Measurements from ENCODE around the gene CNOT6L.
A peak's percentile ranks its signal among the peaks of the same experiment; 100 is the strongest.
"Not testable (repeated sequence)": the region's sequence is repeated elsewhere in the genome, so short reads cannot be mapped to it uniquely, and the experiment has no call there.

The CNOT6L gene

GRCh38 chr4:77818602-77819403, at the start of gene CNOT6L:
Gene CNOT6L, minus strand, starts transcription at chr4:77819368. Its CDS starts 60 bp downstream, at chr4:77819308.
- DNase-seq (ENCODE audit: low read depth in 4 of 4, low spot score in 1 of 4) = peak; percentile 54 to 68 (median 56)

- DNase-seq (ENCODE audit: low read depth in 4 of 4, low spot score in 1 of 4) = no peak
Measured at GRCh38 chr4:77865259-77865658, 46.1 kb upstream of the CNOT6L start.

- DNase-seq (ENCODE audit: low read depth in 4 of 4, low spot score in 1 of 4) = not testable (repeated sequence)
Measured at GRCh38 chr4:77863341-77863740, 44.2 kb upstream of the CNOT6L start.

- peak; percentile 60 to 83 (median 72) for DNase-seq (ENCODE audit: low read depth in 4 of 4, low spot score in 1 of 4)
Measured at GRCh38 chr4:77862478-77863216, 43.5 kb upstream of the CNOT6L start, which contains the start of gene MRPL1. Gene MRPL1, plus strand, starts transcription at chr4:77862830. Its CDS starts 19 bp downstream, at chr4:77862849.

GRCh38 chr4:77861495-77861894, 42.3 kb upstream of the CNOT6L start:
- no peak for DNase-seq (ENCODE audit: low read depth in 4 of 4, low spot score in 1 of 4)

- no peak for DNase-seq (ENCODE audit: low read depth in 4 of 4, low spot score in 1 of 4)
Measured at GRCh38 chr4:77859256-77859655, 40.1 kb upstream of the CNOT6L start.

- no peak for DNase-seq (ENCODE audit: low read depth in 4 of 4, low spot score in 1 of 4)
Measured at GRCh38 chr4:77856152-77856551, 37.0 kb upstream of the CNOT6L start.

GRCh38 chr4:77854431-77855111, 35.4 kb upstream of the CNOT6L start:
- DNase-seq (ENCODE audit: low read depth in 4 of 4, low spot score in 1 of 4) = no peak

- DNase-seq (ENCODE audit: low read depth in 4 of 4, low spot score in 1 of 4) = peak in 1 of 4 experiments; percentile 27
Measured at GRCh38 chr4:77852892-77853495, 33.8 kb upstream of the CNOT6L start.

GRCh38 chr4:77849278-77849965, 30.3 kb upstream of the CNOT6L start:
- DNase-seq (ENCODE audit: low read depth in 4 of 4, low spot score in 1 of 4) = no peak

- DNase-seq (ENCODE audit: low read depth in 4 of 4, low spot score in 1 of 4) = no peak
Measured at GRCh38 chr4:77848508-77848907, 29.3 kb upstream of the CNOT6L start.

GRCh38 chr4:77845929-77846328, 26.8 kb upstream of the CNOT6L start:
- no peak for DNase-seq (ENCODE audit: low read depth in 4 of 4, low spot score in 1 of 4)

GRCh38 chr4:77845400-77845799, 26.2 kb upstream of the CNOT6L start:
- DNase-seq (ENCODE audit: low read depth in 4 of 4, low spot score in 1 of 4) = no peak

- no peak for DNase-seq (ENCODE audit: low read depth in 4 of 4, low spot score in 1 of 4)
Measured at GRCh38 chr4:77844363-77844762, 25.2 kb upstream of the CNOT6L start.

GRCh38 chr4:77843628-77844027, 24.5 kb upstream of the CNOT6L start:
- no peak for DNase-seq (ENCODE audit: low read depth in 4 of 4, low spot score in 1 of 4)

- DNase-seq (ENCODE audit: low read depth in 4 of 4, low spot score in 1 of 4) = no peak
Measured at GRCh38 chr4:77834403-77834802, 15.2 kb upstream of the CNOT6L start.

- no peak for DNase-seq (ENCODE audit: low read depth in 4 of 4, low spot score in 1 of 4)
Measured at GRCh38 chr4:77833126-77833724, 14.1 kb upstream of the CNOT6L start.

- DNase-seq (ENCODE audit: low read depth in 4 of 4, low spot score in 1 of 4) = no peak
Measured at GRCh38 chr4:77827343-77827742, 8.2 kb upstream of the CNOT6L start.

GRCh38 chr4:77826275-77826674, 7.1 kb upstream of the CNOT6L start:
- no peak for DNase-seq (ENCODE audit: low read depth in 4 of 4, low spot score in 1 of 4)

- DNase-seq (ENCODE audit: low read depth in 4 of 4, low spot score in 1 of 4) = peak in 1 of 4 experiments; percentile 13
Measured at GRCh38 chr4:77821775-77822174, 2.6 kb upstream of the CNOT6L start.

Data from stimulated activated CD4-positive, alpha-beta T cell treated with anti-CD3 and anti-CD28 coated beads, Interleukin-1b, Interleukin-23, amount 100 ng/mL, for 24 hours (primary cell).